Fibroblast of peridontal ligament (primary cell): Measurements from ENCODE around the gene C3orf33.
A peak's percentile ranks its signal among the peaks of the same experiment; 100 is the strongest.
"Not testable (repeated sequence)": the region's sequence is repeated elsewhere in the genome, so short reads cannot be mapped to it uniquely, and the experiment has no call there.

Source experiments
- DNase-seq: peaks from one replicate; pipeline ENCODE4 v3.0.0-alpha.2; 2010; ENCODE audit errors: extremely low read depth

Gene C3orf33, protein sequence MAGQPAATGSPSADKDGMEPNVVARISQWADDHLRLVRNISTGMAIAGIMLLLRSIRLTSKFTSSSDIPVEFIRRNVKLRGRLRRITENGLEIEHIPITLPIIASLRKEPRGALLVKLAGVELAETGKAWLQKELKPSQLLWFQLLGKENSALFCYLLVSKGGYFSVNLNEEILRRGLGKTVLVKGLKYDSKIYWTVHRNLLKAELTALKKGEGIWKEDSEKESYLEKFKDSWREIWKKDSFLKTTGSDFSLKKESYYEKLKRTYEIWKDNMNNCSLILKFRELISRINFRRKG

DNA sequence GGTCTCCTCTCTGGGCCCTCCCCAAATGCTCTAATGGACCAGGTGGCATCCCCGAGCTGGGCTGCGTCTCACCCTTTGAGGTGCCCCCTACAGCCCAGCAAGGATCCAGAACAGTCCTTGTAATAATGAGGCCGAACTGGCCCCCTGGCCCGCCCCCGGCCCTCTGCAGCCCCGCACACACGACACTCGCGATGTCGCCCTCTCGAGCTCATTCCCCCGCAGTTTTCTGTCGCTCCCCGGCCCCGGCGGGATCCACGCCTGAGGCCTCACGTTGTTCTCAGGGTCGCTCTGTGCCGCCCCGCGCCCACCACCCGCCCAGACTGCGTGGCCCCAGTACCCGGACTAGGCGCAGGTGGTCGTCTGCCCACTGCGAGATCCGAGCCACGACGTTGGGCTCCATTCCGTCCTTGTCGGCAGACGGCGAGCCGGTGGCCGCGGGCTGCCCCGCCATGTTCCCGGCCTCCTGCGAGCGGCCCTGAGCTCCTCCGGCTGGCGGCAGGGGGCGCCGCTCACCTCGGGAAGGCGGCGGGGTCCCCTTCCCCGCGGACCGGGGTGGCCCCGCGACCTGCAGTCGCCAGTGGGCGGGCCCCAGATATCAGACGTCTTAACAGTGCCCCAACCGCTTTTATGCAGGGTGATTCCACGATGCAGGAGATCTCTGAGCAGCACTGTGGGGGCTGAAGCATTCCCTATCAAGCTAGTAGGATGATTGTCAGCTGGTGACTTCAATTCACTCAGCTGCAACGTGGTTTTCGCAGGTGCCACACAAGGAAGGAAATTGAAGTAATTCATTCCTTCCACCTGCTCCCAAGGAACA is at the start of gene C3orf33:
Gene C3orf33 (minus strand): TSS at position 477 of the 817 bp plus-strand sequence. CDS start 26 bp downstream, at position 451.
- DNase-seq = peak; percentile 34

DNA sequence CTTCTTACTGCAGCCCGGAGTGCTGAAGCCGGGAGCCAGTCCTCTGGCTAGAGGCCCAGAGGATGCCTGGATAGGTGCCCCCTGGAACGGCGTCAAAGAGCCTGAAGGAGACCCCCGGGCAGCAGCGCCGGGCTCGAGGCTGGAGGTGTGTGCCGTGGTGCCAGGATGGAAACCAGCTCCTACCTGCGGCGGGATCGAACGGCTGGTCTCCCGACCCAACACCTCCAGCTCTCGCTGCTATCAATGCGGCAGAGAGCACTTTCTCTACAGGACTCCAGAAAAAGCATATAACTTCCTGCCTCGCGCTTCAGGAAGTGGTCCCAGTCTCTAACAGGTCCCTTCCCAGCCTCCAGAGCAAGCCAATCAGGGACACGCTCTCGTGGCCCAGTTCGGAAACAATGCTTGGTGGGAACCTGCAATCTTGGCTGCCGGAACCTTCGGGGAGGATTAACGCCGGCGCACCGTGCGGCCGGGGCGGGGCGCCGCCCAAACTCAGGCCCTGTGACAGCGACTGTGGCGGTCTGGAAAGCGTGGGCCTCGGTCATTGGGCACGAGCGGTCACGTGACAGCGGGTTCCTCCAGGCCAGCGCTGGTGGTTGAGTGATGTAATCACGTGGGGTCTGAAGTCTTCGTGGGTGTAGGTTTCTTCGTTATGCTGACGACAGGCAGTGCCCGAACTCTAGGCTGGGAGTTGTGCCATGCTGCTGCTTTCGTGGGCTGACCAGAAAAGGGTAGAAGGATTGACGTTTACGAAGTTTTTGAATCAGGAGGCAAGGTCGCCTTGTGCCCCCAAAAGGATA is 48.3 kb upstream of the C3orf33 start, which contains the start of gene SLC33A1:
Gene SLC33A1 (minus strand): TSS at position 287 of the 800 bp plus-strand sequence. CDS start 430 bp downstream, outside the sequence.
- DNase-seq = peak; percentile 99

DNA sequence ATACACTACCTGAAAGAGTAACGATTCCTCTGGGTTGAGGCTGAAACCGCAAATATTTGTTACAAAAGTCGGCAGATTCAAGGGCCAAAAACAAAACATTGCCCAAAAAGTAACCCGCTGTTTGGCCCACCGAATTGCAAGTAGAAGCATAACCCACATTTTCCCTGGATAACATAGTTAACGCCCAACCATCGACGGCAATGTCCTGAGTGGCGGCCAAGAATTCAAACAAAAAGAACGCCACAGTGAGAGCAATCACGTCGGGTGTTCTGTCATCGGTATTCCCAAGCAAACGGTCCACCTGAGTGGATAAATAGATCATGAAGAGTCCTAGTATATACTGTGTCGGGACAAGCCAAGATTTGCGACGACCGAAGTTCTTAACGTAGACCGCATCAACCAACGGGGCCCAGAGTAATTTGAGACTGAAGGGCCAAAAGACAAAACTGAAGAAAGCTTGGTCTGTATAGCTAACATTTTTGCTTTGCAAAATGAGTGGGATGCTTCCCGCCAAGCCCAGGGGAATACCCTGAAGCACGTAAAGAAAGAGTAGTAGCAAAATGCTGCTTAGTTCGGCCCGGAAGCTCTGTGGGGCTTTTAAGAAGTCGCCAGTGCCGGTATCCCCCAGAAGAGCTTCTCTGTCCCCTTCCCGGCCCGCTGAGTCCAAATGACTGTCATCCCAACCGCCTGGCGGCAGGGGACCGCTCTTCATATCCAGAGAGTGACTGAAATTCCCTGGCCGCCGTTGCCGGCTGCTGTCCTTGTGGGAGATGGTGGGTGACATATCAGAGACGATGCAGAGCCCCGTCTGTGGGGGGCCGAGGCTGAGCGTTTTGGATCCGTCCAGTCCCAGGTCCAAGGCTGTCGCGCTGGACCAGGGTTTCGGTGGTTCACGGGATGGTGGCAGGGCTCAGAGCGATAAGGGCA is 47.4 kb upstream of the C3orf33 start:
- peak; percentile 37 for DNase-seq

DNA sequence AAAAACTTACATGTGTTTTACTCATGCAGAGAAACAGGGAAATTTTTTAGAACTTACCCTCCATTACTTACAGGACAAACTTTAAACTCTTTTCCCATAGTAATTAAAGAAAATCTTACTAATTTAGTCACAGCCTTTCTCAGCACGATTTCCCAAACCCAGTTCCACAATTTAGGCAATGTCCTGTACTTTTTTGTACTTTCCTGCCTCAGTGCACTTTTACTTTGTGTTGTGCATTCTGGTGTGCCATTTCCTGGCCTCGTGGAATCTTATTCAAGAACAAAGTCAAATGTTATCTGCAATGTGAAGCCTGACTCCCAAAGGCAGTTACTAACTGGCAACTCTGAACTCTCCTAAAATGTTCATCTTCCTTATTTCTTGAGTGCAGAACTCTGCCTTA is 46.3 kb upstream of the C3orf33 start:
- DNase-seq = peak; percentile 13

DNA sequence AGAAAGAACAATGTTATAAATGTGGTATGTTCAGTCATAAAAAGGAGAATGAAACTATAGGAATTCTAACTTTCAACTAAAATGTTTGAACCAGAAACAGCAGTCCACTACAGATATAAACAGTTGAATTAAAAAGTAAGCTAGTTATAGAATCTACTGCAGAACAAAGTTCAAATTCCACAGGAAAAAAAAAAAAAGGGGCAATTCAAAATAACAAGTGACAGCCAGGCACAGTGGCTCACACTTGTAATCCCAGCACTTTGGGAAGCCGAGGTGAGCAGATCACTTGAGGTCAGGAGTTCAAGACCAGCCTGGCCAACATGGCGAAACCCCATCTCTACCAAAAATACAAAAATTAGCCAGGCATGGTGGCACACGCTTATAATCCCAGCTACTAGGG is 43.3 kb upstream of the C3orf33 start:
- not testable (repeated sequence) for DNase-seq

DNA sequence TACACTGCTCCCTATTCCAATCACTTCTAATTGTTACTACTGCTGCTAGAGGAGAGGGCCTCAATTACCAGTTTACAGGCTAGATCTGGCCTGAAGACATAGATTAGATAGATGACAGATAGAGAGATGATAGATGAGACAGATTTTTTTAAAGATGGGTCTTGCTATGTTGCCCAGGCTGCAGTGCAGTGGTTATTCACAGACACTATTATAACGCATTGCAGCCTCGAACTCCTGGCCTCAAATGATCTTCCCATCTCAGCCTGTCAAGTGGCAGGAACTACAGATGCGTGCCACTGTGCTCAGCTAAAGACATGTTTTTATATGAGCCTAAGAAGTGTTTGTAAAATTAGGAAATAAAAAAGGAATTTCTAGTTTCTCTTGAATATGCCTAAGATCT is 41.9 kb upstream of the C3orf33 start:
- DNase-seq = no peak

DNA sequence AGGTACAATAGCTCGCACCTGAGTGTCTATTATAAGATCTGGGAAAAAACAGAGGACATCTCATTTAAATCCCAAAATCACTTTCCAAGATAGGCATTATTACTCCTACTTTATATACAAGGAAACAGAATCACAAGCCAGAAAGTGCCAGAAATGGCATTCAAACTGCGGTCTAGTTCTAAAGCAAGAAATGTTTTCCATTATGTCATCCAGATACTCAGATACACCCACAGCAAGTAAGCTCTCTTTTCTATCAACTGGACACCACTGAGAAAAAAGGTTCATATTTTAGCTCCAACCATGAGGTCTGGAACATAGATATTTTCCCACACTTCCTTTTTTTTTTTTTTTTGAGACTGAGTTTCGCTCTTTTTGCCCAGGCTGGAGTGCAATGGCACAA is 40.0 kb upstream of the C3orf33 start:
- DNase-seq = peak; percentile 48

DNA sequence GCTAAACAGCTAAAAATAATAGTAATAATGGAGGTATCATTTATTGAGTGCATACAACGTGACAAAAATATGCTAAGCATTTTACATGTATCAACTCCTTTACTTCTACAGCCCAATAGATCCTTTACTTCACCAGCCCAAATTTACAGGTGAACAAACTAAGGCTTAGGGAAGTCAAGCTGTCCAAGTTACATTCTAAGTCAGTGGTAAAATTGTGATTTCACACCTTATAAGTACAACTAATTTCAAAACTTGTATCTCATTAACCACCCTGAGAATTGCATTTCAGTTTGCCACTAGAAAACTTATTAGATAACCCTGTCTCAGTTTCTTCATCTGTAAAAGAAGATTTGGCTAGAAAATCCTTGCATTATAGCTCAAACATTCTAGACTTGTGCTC is 37.5 kb upstream of the C3orf33 start:
- no peak for DNase-seq

DNA sequence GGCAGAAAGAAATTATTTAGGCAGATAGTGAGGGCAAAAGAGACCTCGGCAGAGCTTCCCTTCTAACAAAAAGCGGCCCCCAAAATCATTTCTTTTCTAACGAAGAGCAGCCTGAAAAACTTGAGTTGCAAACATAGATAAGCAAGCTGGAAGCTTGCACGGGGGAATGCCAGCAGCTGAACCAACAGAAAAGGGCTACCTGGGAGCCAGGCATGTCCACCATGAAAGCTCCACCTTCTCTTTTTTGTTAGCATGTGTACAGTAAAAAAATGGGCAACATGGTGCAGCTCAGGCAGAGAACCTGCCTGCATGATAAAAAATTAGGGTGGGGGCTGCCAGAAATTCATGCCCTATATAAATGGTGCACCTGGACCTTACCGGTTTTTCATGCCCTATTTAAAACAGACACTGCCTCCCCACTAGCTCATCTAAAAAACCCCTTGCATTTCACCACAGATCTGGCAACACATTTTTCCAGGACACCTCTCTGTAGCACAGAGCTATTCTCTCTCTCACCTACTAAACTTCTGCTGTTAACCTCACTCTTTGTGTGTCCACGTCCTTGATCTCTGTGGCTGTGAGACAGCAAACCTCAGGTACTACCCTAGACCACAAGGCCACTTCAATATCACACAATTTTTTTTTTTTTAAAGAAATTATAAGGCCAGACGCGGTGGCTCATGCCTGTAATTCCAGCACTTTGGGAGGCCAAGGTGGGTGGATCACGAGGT is 29.4 kb upstream of the C3orf33 start:
- no peak for DNase-seq

DNA sequence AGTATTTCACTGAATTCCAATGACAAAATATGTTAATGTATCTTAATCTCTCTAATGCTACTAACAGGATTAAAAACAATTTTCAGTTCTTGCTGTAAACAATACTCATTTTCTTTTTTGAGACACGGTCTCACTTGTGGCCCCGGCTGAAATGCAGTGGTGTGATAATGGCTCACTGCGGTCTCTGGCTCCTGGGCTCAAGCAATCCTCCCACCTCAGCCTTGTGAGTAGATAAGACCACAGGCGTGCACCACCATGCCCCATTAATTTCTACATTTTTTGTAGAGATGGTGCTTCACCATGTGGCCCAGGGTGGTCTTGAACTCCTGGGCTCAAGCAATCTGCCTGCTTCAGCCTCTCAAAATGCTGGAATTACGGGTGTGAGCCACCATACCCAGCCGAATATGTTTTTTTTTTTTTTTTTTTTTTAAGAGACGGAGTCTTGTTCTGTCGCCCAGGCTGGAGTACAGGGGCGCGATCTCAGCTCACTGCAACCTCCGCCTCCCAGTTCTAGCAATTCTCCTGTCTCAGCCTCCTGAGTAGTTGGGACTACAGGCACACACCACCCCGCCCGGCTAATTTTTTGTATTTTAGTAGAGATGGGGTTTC is 22.5 kb upstream of the C3orf33 start:
- DNase-seq = not testable (repeated sequence)

DNA sequence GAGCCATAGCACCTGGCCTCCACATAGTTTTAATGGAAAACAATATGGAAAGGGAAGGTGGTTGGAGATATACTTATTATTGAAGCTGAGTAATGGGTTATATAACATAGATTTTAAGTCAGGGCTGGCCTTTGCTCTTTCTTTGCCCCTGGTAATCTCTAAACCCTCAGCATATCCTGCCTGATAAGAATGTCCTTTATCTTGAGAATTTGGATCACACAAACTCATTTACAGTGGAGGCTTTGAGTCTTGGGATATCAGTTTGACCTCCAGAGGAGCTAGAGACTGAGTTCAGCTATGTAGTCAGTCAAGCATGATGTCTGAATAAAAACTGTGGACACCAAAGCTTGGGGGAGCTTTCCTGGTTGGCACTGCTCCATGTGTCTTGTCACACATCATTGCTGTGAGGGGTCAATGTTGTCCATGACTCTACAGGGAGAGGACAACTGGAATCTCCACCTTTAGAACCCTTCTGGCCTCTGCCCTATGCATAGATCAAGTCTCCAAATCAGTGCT is 9.0 kb upstream of the C3orf33 start:
- DNase-seq = no peak

DNA sequence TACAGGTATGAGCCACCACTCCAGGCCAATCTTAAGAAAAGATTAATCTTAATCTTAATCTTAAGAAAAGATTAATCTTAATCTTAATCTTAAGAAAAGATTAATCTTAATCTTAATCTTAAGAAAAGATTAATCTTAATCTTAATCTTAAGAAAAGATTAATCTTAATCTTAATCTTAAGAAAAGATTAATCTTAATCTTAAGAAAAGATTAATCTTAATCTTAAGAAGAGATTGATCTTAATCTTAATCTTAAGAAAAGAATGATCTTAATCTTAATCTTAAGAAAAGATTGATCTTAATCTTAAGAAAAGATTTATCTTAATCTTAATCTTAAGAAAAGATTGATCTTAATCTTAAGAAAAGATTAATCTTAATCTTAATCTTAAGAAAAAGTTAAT is 7.1 kb upstream of the C3orf33 start:
- DNase-seq = not testable (repeated sequence)

DNA sequence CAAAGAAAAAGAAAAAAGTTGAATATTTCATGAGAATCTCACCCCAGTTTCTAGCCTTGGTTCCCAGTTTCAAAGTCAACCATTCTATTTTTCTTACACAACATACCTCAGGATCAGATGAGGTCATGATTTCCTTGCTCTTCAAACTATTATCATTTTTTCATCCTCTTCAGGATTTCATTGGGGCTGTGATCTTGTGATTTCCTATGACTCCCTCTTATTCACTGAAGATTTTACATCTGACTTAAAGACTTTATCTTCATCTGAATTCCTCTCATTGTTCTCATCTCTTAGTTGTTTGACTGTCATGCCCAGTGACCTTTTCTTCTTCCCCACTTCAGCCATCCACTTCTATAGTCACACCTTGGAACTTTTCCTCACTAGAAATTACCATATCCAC is 3.1 kb upstream of the C3orf33 start:
- no peak for DNase-seq

DNA sequence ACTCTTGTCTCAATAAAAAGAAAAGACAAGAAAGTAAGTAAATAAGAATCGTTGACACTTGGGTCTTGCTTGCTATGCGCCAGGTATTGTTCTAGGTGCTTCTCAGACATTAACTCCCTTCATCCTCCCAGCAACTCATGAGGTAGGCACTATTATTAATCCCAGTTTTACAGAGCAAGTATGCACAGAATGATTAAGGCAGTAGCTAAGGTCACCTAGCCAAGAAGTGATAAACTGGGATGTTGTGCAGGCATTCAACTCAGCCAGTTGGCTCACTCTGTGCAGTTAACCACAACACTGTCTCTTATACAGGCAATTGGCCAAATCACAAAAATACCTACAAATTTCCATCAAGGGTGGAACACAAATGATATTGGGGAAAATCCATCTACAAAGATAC is 1.7 kb upstream of the C3orf33 start:
- DNase-seq = no peak

DNA sequence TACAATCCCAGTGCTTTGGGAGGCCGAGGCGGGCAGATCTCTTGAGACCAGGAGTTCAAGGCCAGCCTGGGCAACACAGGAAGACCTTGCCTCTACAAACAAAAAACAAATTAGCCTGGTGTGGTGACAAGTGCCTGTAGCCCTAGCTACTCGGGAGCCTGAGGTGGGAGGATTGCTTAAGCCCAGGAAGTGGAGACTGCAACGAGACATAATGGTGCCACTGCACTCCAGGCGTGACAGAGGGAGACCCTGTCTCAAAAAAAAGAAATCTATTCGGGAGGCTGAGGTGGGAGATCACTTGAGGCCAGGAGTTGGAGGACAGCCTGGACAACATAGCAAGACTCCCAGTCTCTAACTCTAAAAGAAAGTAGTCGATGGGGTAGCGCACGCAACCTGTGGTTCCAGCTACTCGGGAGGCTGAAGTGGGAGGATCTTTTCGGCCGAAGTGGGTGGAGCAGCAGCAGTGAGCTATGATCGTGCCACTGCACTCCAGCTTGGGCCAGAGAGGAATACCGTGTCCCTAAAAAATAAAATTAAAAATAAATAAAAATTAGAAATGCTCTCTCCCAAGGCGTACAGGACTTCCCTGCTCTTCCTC is 775 bp downstream of the C3orf33 start:
- peak; percentile 25 for DNase-seq

DNA sequence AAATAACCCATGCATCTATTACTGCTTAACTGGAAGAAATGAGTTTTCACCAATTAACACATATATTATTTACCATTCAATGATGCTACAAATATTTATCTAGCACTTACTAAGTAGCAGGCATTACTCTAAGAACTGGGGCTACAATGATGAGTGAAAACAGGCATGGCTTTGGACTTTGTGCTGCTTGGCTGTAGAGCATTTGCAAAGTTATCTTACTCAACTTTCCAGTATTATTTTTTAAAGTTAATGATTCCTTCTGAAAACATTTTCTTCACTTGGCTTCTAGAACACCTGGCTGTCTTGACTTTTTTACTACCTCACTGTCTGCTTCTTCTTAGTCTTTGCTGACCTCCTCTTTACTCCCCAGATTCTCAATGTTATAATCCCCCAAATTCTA is 1.8 kb downstream of the C3orf33 start:
- no peak for DNase-seq

DNA sequence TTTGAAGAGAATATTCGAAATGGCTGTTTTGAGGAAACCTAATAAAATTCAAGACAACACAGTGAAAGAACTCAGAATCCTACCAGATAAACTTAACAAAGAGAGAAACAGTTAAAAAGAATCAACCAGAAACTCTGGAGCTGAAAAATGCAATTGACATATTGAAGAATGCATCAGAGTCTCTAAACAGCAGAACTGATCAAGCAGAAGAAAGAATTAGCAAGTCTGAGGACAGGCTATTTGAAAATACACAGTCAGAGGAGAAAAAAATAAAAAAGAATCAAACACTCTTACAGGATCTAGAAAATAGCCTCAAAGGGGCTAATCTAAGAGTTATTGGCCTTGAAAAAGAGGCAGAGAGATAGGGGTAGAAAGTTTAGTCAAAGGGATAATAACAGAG is 13.5 kb downstream of the C3orf33 start:
- DNase-seq = no peak

DNA sequence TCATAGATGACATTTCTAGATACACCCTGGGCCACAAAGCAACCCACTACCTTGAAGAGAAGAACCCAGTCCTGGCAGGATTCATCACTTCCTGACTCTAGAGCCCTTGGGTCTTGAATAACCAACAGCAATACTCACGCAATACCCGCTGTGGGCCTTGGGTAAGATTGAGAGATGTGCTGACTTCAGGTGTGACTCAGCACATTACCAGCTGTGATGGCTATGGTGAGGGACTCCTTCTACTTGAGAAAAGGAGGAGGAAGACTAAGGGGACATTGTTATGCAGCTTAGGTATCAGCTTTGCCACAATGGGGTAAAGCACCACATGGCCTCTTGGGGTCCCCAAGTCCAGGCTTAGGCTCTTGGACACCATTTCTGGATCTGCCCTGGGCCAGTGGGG is 14.9 kb downstream of the C3orf33 start:
- DNase-seq = peak; percentile 8

DNA sequence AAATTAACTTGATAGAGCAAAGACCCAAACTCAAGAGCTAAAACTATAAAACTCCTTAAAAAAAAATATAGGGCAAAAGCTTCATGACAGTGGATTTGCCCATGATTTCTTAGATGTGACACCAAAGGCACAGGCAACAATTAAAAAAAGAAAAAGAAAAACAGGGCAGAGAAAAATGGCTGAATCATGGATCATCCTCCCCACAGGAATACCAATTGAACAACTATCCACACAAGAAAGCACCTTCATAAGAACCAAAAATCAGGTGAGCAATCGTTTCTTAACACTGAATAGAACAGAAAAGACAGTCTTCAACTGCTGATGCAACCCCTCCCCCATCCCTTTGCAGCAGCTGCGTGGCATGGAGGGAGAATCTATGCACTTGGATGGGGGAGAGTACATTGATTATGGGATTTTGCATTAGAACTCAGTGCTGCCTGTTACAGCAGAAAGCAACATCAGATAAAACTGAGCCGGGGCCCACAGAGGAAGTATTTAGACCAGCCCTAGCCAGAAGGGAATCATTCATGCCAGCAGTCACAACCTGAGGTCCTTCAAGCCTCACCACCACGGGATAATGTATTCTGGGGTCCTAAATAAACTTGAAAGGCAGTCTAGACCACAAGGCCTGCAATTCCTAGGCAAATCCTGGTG is 15.7 kb downstream of the C3orf33 start:
- DNase-seq = no peak
